HepG2 (cell line): ENCODE results near the gene SLC35F1. TPM values are rescaled to one million over a fixed set of nuclear protein-coding genes. Genes with fewer than 3 reads are reported as not detected.

Source experiments
- ATAC-seq: fragments of 200-7000 bp; cut with Tn5 transposase; 3 replicates; pipeline ENCODE4 v1.9.1; 2020; ENCODE audit warnings: mild to moderate bottlenecking, moderate library complexity
- BruUV-seq: library from RNA; stranded (reverse); fragments of 400-500 nt; replicated peaks from 2 replicates; lab custom pipeline; 2021; lab: Mats Ljungman, UMichigan
- CTCF ChIA-PET: fragments of 300-600 bp; formaldehyde crosslinking; extraction: SDS; loops from one replicate; lab custom pipeline; 2021; ENCODE audit warnings: low total read pairs, inconsistent platforms, low intra/inter-chr PET ratio; lab: Yijun Ruan, JAX
- POLR2A ChIA-PET: fragments of 350-600 bp; sonication (Branson Sonifier 250); formaldehyde crosslinking; loops from one replicate; lab custom pipeline; 2020; ENCODE audit warnings: antibody characterized with exemption, inconsistent platforms; lab: Yijun Ruan, JAX
- DNase-seq: peaks from one replicate; pipeline ENCODE4 v3.0.0-alpha.2; 2015; ENCODE audit warnings: low spot score
- FAIRE-seq: peaks from 3 replicates; lab custom pipeline; 2011; peaks lifted over from hg19 to GRCh38; lab: Jason Lieb, UNC
- H2AFZ ChIP-seq: one replicate; pipeline ENCODE4 v1.6.1; 2011; ENCODE audit warnings: low read length, inconsistent platforms
- H3K27ac ChIP-seq: fragments of 300-600 bp; 3 replicates; pipeline ENCODE4 v1.8.0; 2011; ENCODE audit warnings: mixed run types, mild to moderate bottlenecking, mixed read lengths, low read length, inconsistent platforms; ENCODE audit not compliant: insufficient read depth; ENCODE audit errors: extremely low read length
- H3K27me3 ChIP-seq, 2 experiments: fragments of 200-600 bp in 1 of 2; 2 replicates in 1 of 2; 3 replicates in 1 of 2; pipeline versions ENCODE4 v1.6.0 to v1.8.0; 2011; ENCODE audit warnings: low read length in 2 of 2, mild to moderate bottlenecking in 2 of 2, moderate library complexity in 2 of 2, inconsistent platforms in 1 of 2; ENCODE audit not compliant: insufficient read depth in 2 of 2, control insufficient read depth in 1 of 2
- H3K36me3 ChIP-seq, 2 experiments: fragments of 200-600 bp in 1 of 2; replicated peaks in 1 of 2; 2 replicates in 1 of 2; 3 replicates in 1 of 2; pipeline versions ENCODE4 v1.5.1 to v1.8.0; 2011; ENCODE audit warnings: low read length in 2 of 2, inconsistent platforms in 1 of 2; ENCODE audit not compliant: insufficient read depth in 2 of 2, control insufficient read depth in 1 of 2
- H3K4me1 ChIP-seq: 2 replicates; pipeline ENCODE4 v1.5.1; 2012; ENCODE audit warnings: low read length, inconsistent platforms; ENCODE audit not compliant: insufficient read depth
- H3K4me2 ChIP-seq: 2 replicates; pipeline ENCODE4 v1.6.0; 2011; ENCODE audit warnings: low read depth, low read length, inconsistent platforms
- H3K4me3 ChIP-seq, 3 experiments: fragments of 200-600 bp in 1 of 3; sonication (generic), shearing (Covaris generic) in 1 of 3; replicated peaks in 1 of 3; 2 replicates each; pipeline ENCODE4 v1.5.1; 2011 to 2016; ENCODE audit warnings: low read length in 3 of 3, inconsistent platforms in 2 of 3, low read depth in 2 of 3, mild to moderate bottlenecking in 2 of 3, control low read depth in 1 of 3, mixed read lengths in 1 of 3; ENCODE audit not compliant: insufficient read depth in 1 of 3
- H3K79me2 ChIP-seq: one replicate; pipeline ENCODE4 v1.6.1; 2011; ENCODE audit warnings: low read length, inconsistent platforms; ENCODE audit not compliant: insufficient read depth
- H3K9ac ChIP-seq: 2 replicates; pipeline ENCODE4 v1.6.0; 2011; ENCODE audit warnings: mild to moderate bottlenecking, low read depth, low read length, inconsistent platforms; ENCODE audit not compliant: insufficient read depth
- H3K9me3 ChIP-seq: 2 replicates; pipeline ENCODE4 v1.5.1; 2012; ENCODE audit warnings: mild to moderate bottlenecking, low read length
- H4K20me1 ChIP-seq: 2 replicates; pipeline ENCODE4 v1.6.0; 2011; ENCODE audit warnings: inconsistent platforms, mild to moderate bottlenecking, low read length, moderate library complexity; ENCODE audit not compliant: insufficient read depth
- HDAC2 ChIP-seq: sonication (generic); formaldehyde crosslinking; IDR thresholded peaks from 2 replicates; pipeline ENCODE4 v1.4.0; 2020; ENCODE audit warnings: missing genetic modification reagents
- RXRB ChIP-seq: IDR thresholded peaks from 2 replicates; pipeline ENCODE4 v1.6.1; 2016; ENCODE audit warnings: borderline replicate concordance, missing genetic modification reagents, missing compliant biosample characterization
- TBX3 ChIP-seq: fragments of 450-650 bp; IDR thresholded peaks from 2 replicates; pipeline ENCODE4 v1.6.1; 2017; ENCODE audit warnings: antibody characterized with exemption, mild to moderate bottlenecking, inconsistent platforms, borderline replicate concordance
- WGBS: methylation state at CpG from one replicate; pipeline ENCODE4 v1.1.6; 2017; ENCODE audit warnings: low lambda C conversion rate; 5-methylcytosine and 5-hydroxymethylcytosine counted together
- in situ Hi-C: cut with HindIII; loops from 2 replicates; pipeline ENCODE4 v1.10.0; 2017; ENCODE audit warnings: low pct_unique_long_range_greater_than_20kb; ENCODE audit not compliant: extremely low pct_ligation_motif_present
- intact Hi-C: fragments of 100-400 bp; cut with micrococcal nuclease; formaldehyde crosslinking; loops from one replicate; pipeline ENCODE4 v1.10.0; 2022; ENCODE audit not compliant: unreplicated experiment
- polyA plus RNA-seq, 8 experiments: library from polyadenylated mRNA; depleted of rRNA in 3 of 8; stranded (reverse) in 7 of 8; unstranded in 1 of 8; fragments of >200 nt; fragmentation: Illumina TruSeq in 4 of 8; extraction: Trizol in 4 of 8; gene quantifications; 2 replicates each; pipeline versions ENCODE4 v1.2.1 to v1.2.3, GENCODE V29; 2011 to 2016; ENCODE audit warnings: low read depth in 4 of 8, missing spikeins in 1 of 8, mixed read lengths in 1 of 8; ENCODE audit not compliant: insufficient read depth in 1 of 8
- total RNA-seq, 5 experiments: library from RNA; depleted of rRNA; stranded (reverse); fragments of >200 nt; fragmentation: Illumina TruSeq; extraction: Trizol; gene quantifications; 2 replicates each; pipeline ENCODE4 v1.2.3, GENCODE V29; 2016; ENCODE audit warnings: low read depth in 1 of 5
- TF ChIP-seq, protein P1 (sequence below): sonication (generic); formaldehyde crosslinking; IDR thresholded peaks from 2 replicates; pipeline ENCODE4 v1.8.0; 2022; ENCODE audit warnings: missing genetic modification reagents, mild to moderate bottlenecking, moderate library complexity, borderline replicate concordance
- TF ChIP-seq, protein P2 (sequence below): sonication (generic); formaldehyde crosslinking; IDR thresholded peaks from 2 replicates; pipeline ENCODE4 v1.5.1; 2020; ENCODE audit warnings: mild to moderate bottlenecking, missing genetic modification reagents, borderline replicate concordance

The SLC35F1 gene
- total and polyA plus RNA-seq, 2 of the 13 experiments (the other 11 are each of a cell fraction or from before 2014, with no cell fraction given): 0.01 TPM; not detected in 1

DNA sequence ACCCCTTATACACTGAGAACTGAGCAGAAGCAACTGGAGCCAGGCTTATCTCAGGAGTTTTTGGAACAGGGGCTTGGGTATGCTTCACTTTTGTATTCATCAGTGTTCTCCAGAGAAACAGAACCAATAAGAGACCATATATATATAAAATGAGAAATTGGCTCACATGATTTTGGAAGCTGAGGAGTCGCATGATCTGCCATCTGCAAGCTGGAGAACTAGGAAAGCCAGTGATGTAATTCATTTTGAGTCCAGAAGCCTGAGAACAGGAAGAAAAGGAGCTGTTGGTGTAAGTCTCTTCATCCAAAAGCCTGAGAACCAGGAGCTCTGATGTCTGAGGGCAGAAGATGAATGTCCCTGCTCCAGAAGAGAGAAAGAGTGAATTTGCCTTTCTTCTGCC lies 272.0 kb downstream of the SLC35F1 start:
- Histone ChIP-seq H3K4me3 (no peak overlapping the region), H2AFZ (no peak overlapping the region), H3K9me3 (peaks cover 2% of the 10 kb centered on the region; the same call in 1 of the 2 replicates), H3K36me3 (no peaks in the 10 kb centered on the region), H3K27ac (no peak overlapping the region), H3K4me1 (no peaks in the 10 kb centered on the region), H3K9ac (no peak overlapping the region), H4K20me1 (no peaks in the 10 kb centered on the region), H3K79me2 (no peaks in the 10 kb centered on the region), H3K4me2 (no peak overlapping the region), H3K27me3 (no peaks in the 10 kb centered on the region)
- ATAC-seq (no peak), FAIRE-seq (no peak), DNase-seq (no peak)
- WGBS: 0% methylated on average over 1 of the region's 1 CpG
- ChIA-PET CTCF (no interaction called here), POLR2A (no interaction called here)
- BruUV-seq: no TSS peak
- TF ChIP-seq HDAC2 (CRISPR knock-in tag): no peak
- no peak for TF ChIP-seq RXRB (CRISPR knock-in tag)
- TF ChIP-seq, protein P1, sequence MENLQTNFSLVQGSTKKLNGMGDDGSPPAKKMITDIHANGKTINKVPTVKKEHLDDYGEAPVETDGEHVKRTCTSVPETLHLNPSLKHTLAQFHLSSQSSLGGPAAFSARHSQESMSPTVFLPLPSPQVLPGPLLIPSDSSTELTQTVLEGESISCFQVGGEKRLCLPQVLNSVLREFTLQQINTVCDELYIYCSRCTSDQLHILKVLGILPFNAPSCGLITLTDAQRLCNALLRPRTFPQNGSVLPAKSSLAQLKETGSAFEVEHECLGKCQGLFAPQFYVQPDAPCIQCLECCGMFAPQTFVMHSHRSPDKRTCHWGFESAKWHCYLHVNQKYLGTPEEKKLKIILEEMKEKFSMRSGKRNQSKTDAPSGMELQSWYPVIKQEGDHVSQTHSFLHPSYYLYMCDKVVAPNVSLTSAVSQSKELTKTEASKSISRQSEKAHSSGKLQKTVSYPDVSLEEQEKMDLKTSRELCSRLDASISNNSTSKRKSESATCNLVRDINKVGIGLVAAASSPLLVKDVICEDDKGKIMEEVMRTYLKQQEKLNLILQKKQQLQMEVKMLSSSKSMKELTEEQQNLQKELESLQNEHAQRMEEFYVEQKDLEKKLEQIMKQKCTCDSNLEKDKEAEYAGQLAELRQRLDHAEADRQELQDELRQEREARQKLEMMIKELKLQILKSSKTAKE (CRISPR knock-in tag): no peak
- no peak for TF ChIP-seq TBX3
- TF ChIP-seq, protein P2, sequence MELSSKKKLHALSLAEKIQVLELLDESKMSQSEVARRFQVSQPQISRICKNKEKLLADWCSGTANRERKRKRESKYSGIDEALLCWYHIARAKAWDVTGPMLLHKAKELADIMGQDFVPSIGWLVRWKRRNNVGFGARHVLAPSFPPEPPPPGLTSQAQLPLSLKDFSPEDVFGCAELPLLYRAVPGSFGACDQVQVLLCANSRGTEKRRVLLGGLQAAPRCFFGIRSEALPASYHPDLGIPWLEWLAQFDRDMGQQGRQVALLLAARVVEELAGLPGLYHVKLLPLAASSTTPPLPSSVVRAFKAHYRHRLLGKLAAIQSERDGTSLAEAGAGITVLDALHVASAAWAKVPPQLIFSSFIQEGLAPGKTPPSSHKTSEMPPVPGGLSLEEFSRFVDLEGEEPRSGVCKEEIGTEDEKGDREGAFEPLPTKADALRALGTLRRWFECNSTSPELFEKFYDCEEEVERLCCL: no peak
- intact Hi-C loops (no loop called here), in situ Hi-C loops (no loop called here)
